A549 treated with AZD2906 at 1 μM for 4 hours (cell line): Measurements from ENCODE around the gene DFFB. TPM values are rescaled to one million over a fixed set of nuclear protein-coding genes. Genes with fewer than 3 reads are reported as not detected.

ENCODE experiments used
- total RNA-seq: library from RNA; stranded (reverse); fragments of 200-300 nt; extraction: Qiagen RNA extraction; gene quantifications from 5 replicates; pipeline ENCODE4 v1.2.3, GENCODE V29; 2022

Gene DFFB
- total RNA-seq = 2.9 to 4.3 TPM (median 3.4 TPM) in 5 replicates

GRCh38 chr1:3856923-3857790, at the start of gene DFFB, which contains the start of gene CEP104:
TSS of gene DFFB (plus strand) at chr1:3857476. CDS start at chr1:3857604, 128 bp downstream.
TSS of gene CEP104 (minus strand) at chr1:3857211. CDS start at chr1:3852407, 4,804 bp downstream.

DNA sequence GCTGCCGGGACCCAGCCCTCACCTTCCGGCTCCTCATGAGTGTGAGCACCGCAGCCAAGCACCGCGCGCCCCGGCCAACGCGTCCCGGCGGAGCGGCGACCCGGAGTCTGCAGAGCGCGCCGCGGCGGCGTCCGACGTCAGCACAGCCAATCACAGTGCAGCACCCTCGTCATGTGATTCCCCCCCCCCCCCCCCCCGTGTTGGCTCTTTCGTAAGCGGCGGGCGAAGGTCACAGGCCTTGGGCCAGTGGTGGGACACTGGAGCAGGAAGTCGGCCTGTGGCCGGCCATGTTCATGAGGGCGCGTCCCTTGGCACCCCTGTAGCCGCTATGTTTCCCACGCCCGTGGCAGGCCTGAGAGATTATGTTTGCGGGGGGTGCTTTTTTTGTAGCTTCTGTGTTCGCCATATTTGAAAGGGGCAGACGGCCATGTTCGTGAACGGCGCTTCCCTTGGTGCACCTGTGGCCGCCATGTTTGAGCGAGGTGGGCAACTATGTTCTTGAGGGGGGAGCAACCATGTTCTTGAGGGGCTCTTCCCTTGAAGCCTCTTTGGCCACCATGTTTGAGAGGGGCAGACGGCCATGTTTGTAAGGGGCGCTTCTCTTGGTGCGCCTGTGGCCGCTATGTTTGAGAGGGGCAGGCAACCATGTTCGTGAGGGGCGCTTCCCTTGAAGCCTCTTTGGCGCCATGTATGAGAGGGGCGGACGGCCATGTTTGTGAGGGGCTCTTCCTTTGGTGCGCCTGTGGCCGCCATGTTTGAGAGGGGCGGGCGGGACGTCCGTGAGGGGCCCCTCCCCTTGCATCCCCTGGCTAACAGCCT, 43.1 kb downstream of the DFFB start, which contains the start of gene C1orf174:
Gene C1orf174, minus strand, starts transcription at position 123 of the 819 bp plus-strand sequence. Its CDS starts 86 bp downstream, at position 37.

Other genes with a start within 250 kb of the DFFB start
- gene MEGF6, start 246.0 kb upstream of the DFFB start, total RNA-seq = 6.3 to 10.6 TPM (median 8.0 TPM) in 5 replicates
- gene TPRG1L, start 232.5 kb upstream of the DFFB start, total RNA-seq = 27.2 to 31.5 TPM (median 29.8 TPM) in 5 replicates
- gene WRAP73, start 207.4 kb upstream of the DFFB start, total RNA-seq = 14.2 to 19.8 TPM (median 18.8 TPM) in 5 replicates
- gene TP73, start 205.0 kb upstream of the DFFB start, total RNA-seq = 0.72 to 0.90 TPM (median 0.78 TPM) in 5 replicates
- not detected in 5 replicates for gene CCDC27, start 105.0 kb upstream of the DFFB start, total RNA-seq
- 0.89 to 2.2 TPM (median 1.5 TPM) in 5 replicates for gene SMIM1, start 84.7 kb upstream of the DFFB start, total RNA-seq
- gene LRRC47, start 61.0 kb upstream of the DFFB start, total RNA-seq = 28.3 to 34.2 TPM (median 31.2 TPM) in 5 replicates
- gene CEP104, start 265 bp upstream of the DFFB start, total RNA-seq = 14.1 to 17.4 TPM (median 16.7 TPM) in 5 replicates
- gene C1orf174, start 42.8 kb downstream of the DFFB start, total RNA-seq = 22.2 to 24.8 TPM (median 23.1 TPM) in 5 replicates